ENCODE data around the gene SERGEF. TPM values are rescaled to one million over a fixed set of nuclear protein-coding genes. Genes with fewer than 3 reads are reported as not detected.
A peak's percentile ranks its signal among the peaks of the same experiment; 100 is the strongest.

SERGEF gene
- polyA plus RNA-seq, 1 experiment, result 18.1 TPM

- ChIA-PET CTCF (interaction anchor here (1.0 to 7.2 kb wide), 5 partner anchors 16 to 130 kb away, joined by 3 to 59 read pairs (median 4); no protein-coding TSS in a partner anchor), POLR2A (no interaction called here)
- Histone ChIP-seq H3K4me3 (ENCODE audit: low read depth, low read length) (no peak overlapping the region), H3K9me3 (ENCODE audit: control insufficient read depth, insufficient read depth, low read length) (no peaks in the 10 kb centered on the region), H3K27ac (ENCODE audit: low read depth, low read length) (no peak overlapping the region), H3K27me3 (ENCODE audit: control insufficient read depth, insufficient read depth, low read length) (no peaks in the 10 kb centered on the region)
- no peak for TF ChIP-seq CTCF (IDR thresholded peaks at IDR 0.05; ENCODE audit: low read depth, low read length)
- DNase-seq (ENCODE audit: low read depth, low spot score), result no peak
Observed at GRCh38 chr11:17848715-17849114, 164.1 kb downstream of the SERGEF start.

DNA sequence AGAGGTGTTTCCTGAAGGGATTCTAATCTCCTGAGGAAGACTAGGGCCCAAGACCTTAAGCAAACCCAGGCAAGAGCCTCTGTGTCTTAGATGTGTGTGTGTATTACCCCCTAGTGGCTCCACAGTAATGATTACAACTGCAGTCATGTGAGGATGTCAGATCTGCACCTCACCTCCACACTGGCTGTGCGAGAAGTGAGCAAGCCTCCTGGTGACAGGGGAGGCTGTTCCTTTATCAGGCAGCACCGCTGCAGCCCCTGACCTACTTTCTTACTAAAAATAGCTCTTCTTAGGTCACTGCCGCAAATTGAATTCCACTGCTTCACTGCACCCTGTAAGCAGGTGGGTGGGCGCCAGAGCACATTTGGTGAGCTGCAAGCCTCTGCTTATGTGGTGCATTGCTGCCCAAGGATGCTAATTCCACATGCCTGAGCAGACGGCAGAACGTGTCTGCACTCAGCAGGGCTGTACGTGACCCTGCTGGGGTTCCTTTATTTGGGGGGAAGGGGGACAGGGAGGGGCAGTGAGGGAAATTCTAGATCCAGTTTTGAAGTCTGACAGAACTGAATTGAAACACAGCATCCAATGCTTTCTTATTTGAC, 165.9 kb downstream of the SERGEF start:
- Histone ChIP-seq H3K9me3 (ENCODE audit: control insufficient read depth, insufficient read depth, low read length) (no peaks in the 10 kb centered on the region), H3K4me3 (ENCODE audit: low read depth, low read length) (no peak overlapping the region), H3K27me3 (ENCODE audit: control insufficient read depth, insufficient read depth, low read length) (no peaks in the 10 kb centered on the region), H3K27ac (ENCODE audit: low read depth, low read length) (no peak overlapping the region)
- ChIA-PET CTCF (interaction anchor here (0.8 to 7.2 kb wide), 9 partner anchors 10 to 132 kb away, joined by 3 to 59 read pairs (median 4); no protein-coding TSS in a partner anchor), POLR2A (no interaction called here)
- no peak for DNase-seq (ENCODE audit: low read depth, low spot score)
- peak; percentile 62 for TF ChIP-seq CTCF (IDR thresholded peaks at IDR 0.05; ENCODE audit: low read depth, low read length)

GRCh38 chr11:17845431-17845881, 167.4 kb downstream of the SERGEF start:
- Histone ChIP-seq H3K9me3 (ENCODE audit: control insufficient read depth, insufficient read depth, low read length) (no peaks in the 10 kb centered on the region), H3K4me3 (ENCODE audit: low read depth, low read length) (no peak overlapping the region), H3K27ac (ENCODE audit: low read depth, low read length) (peak overlapping the region; percentile 41), H3K27me3 (ENCODE audit: control insufficient read depth, insufficient read depth, low read length) (no peaks in the 10 kb centered on the region)
- POLR2A ChIA-PET, result interaction anchor here (0.6 to 1.4 kb wide), 5 partner anchors 17 to 83 kb away, joined by 3 to 5 read pairs (median 3); no protein-coding TSS in a partner anchor
- no peak for TF ChIP-seq CTCF (IDR thresholded peaks at IDR 0.05; ENCODE audit: low read depth, low read length)
- CTCF ChIA-PET, result interaction anchor here (0.7 to 7.2 kb wide), 11 partner anchors 9 to 135 kb away, joined by 3 to 59 read pairs (median 5); no protein-coding TSS in a partner anchor
- DNase-seq (ENCODE audit: low read depth, low spot score), result peak; percentile 56

DNA sequence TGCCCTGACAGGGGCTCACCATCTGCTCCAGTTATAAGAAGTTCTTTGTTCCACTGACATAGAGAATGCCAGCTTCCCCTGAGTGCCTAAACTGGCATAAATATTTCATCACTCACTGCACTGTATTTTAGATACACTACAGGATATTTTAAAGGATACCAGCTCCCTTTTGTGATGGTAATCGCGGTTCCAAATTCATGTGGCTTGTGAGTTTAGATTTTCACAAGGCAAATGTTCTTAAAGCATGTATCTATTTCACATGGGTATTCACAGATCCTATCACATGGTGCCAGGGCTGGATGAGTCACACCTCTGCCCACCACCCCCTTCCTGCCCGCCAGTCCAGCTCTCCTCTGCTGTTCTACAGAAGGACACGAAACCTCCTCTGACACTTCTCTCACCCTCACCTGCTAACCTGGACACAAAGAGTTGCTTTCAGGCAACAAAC, 172.7 kb downstream of the SERGEF start:
- no peak for TF ChIP-seq CTCF (IDR thresholded peaks at IDR 0.05; ENCODE audit: low read depth, low read length)
- ChIA-PET POLR2A (no interaction called here), CTCF (interaction anchor here (1.5 kb wide), 1 partner anchor 139 kb away, joined by 4 read pairs; no protein-coding TSS in a partner anchor)
- Histone ChIP-seq H3K27me3 (ENCODE audit: control insufficient read depth, insufficient read depth, low read length) (no peaks in the 10 kb centered on the region), H3K9me3 (ENCODE audit: control insufficient read depth, insufficient read depth, low read length) (no peaks in the 10 kb centered on the region), H3K27ac (ENCODE audit: low read depth, low read length) (no peak overlapping the region), H3K4me3 (ENCODE audit: low read depth, low read length) (no peak overlapping the region)
- no peak for DNase-seq (ENCODE audit: low read depth, low spot score)

DNA sequence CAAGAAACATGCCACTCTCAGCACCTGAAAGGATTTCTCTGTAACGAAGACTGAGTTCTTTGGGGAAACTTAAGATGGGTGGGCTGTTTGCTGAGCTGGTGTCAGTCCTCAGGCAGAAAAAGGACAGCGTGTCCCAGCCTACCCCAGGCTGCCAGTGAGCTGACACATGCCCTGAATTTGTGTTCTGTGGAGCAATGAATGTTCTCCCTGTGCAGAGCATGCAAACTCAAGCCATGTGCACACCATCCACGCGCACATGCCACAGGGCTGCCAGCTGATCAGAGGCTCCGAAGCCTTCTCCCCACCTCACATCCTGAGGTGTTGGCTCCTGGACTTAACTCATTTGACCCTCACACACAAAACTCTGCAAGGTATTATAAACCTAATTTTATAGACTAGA, 173.4 kb downstream of the SERGEF start:
- TF ChIP-seq CTCF (IDR thresholded peaks at IDR 0.05; ENCODE audit: low read depth, low read length), result no peak
- Histone ChIP-seq H3K4me3 (ENCODE audit: low read depth, low read length) (no peak overlapping the region), H3K27me3 (ENCODE audit: control insufficient read depth, insufficient read depth, low read length) (no peaks in the 10 kb centered on the region), H3K27ac (ENCODE audit: low read depth, low read length) (no peak overlapping the region), H3K9me3 (ENCODE audit: control insufficient read depth, insufficient read depth, low read length) (no peaks in the 10 kb centered on the region)
- DNase-seq (ENCODE audit: low read depth, low spot score), result no peak
- POLR2A ChIA-PET, result no interaction called here
- CTCF ChIA-PET, result no interaction called here

All from AG04450 (cell line).